IMR-90 (cell line): ENCODE measurements around the gene SLC9A9. TPM values are rescaled to one million over a fixed set of nuclear protein-coding genes. Genes with fewer than 3 reads are reported as not detected.
A peak's percentile ranks its signal among the peaks of the same experiment; 100 is the strongest.

Experiments used
- ATAC-seq: fragments of 200-7000 bp; cut with Tn5 transposase; 2 replicates; pipeline ENCODE4 v1.9.1; 2020; ENCODE audit warnings: low read depth, mild to moderate bottlenecking, moderate library complexity
- BruUV-seq: library from RNA; stranded (reverse); fragments of 400-500 nt; replicated peaks from 2 replicates; lab custom pipeline; 2021; lab: Mats Ljungman, UMichigan
- CTCF ChIA-PET: fragments of 300-600 bp; formaldehyde crosslinking; extraction: SDS; loops from one replicate; lab custom pipeline; 2021; ENCODE audit warnings: antibody characterized with exemption; lab: Yijun Ruan, JAX
- POLR2A ChIA-PET: fragments of 300-600 bp; sonication (Branson Sonifier 250); formaldehyde crosslinking; loops from one replicate; lab custom pipeline; 2022; ENCODE audit warnings: antibody characterized with exemption; ENCODE audit not compliant: unreplicated experiment; lab: Charles Lee
- DNase-seq: peaks from one replicate; pipeline ENCODE4 v3.0.0; 2013
- H2AFZ ChIP-seq: replicated peaks from 2 replicates; pipeline ENCODE3; 2013; ENCODE audit warnings: low read length, mild to moderate bottlenecking; ENCODE audit not compliant: poor library complexity
- H2AK5ac ChIP-seq: 2 replicates; pipeline ENCODE4 v1.6.1; 2013; ENCODE audit warnings: low read depth, low read length, inconsistent platforms
- H2AK9ac ChIP-seq: replicated peaks from 2 replicates; pipeline ENCODE3; 2013; ENCODE audit warnings: mild to moderate bottlenecking, low read depth, low read length, moderate library complexity; ENCODE audit not compliant: poor library complexity
- H2BK120ac ChIP-seq: 2 replicates; pipeline ENCODE4 v1.6.1; 2013; ENCODE audit warnings: low read depth, low read length, inconsistent platforms
- H2BK15ac ChIP-seq: 3 replicates; pipeline ENCODE4 v1.6.1; 2013; ENCODE audit warnings: low read depth, low read length, inconsistent platforms
- H2BK20ac ChIP-seq: 2 replicates; pipeline ENCODE4 v1.6.1; 2013; ENCODE audit warnings: low read depth, mild to moderate bottlenecking, inconsistent platforms, low read length, moderate library complexity
- H2BK5ac ChIP-seq: 2 replicates; pipeline ENCODE4 v1.6.1; 2013; ENCODE audit warnings: mild to moderate bottlenecking, low read depth, low read length, inconsistent platforms; ENCODE audit not compliant: poor library complexity, severe bottlenecking
- H3K14ac ChIP-seq: replicated peaks from 2 replicates; pipeline ENCODE4 v1.6.1; 2013; ENCODE audit warnings: low read depth, low read length, inconsistent platforms
- H3K18ac ChIP-seq: 2 replicates; pipeline ENCODE4 v1.6.1; 2013; ENCODE audit warnings: low read depth, low read length, control low read depth
- H3K23ac ChIP-seq: 2 replicates; pipeline ENCODE4 v1.6.1; 2013; ENCODE audit warnings: low read depth, low read length, inconsistent platforms
- H3K27ac ChIP-seq: 2 replicates; pipeline ENCODE4 v1.5.1; 2013; ENCODE audit warnings: mild to moderate bottlenecking, control low read depth, low read length; ENCODE audit not compliant: insufficient read depth
- H3K27me3 ChIP-seq: 2 replicates; pipeline ENCODE4 v1.6.1; 2013; ENCODE audit warnings: low read length; ENCODE audit not compliant: control insufficient read depth, insufficient read depth
- H3K36me3 ChIP-seq: 2 replicates; pipeline ENCODE4 v1.6.1; 2013; ENCODE audit warnings: low read length, mixed read lengths; ENCODE audit not compliant: control insufficient read depth, insufficient read depth
- H3K4ac ChIP-seq: 2 replicates; pipeline ENCODE4 v1.6.1; 2013; ENCODE audit warnings: low read depth, low read length, inconsistent platforms
- H3K4me1 ChIP-seq: 2 replicates; pipeline ENCODE4 v1.6.1; 2013; ENCODE audit warnings: low read length, mixed read lengths; ENCODE audit not compliant: control insufficient read depth, insufficient read depth
- H3K4me2 ChIP-seq: 2 replicates; pipeline ENCODE4 v1.6.1; 2013; ENCODE audit warnings: low read depth, mild to moderate bottlenecking, control low read depth, low read length, moderate library complexity
- H3K4me3 ChIP-seq: 2 replicates; pipeline ENCODE4 v1.5.1; 2013; ENCODE audit warnings: low read depth, mild to moderate bottlenecking, control low read depth, low read length, moderate library complexity; ENCODE audit not compliant: insufficient read depth
- H3K56ac ChIP-seq: 2 replicates; pipeline ENCODE4 v1.6.1; 2013; ENCODE audit warnings: low read length, inconsistent platforms; ENCODE audit not compliant: insufficient read depth; ENCODE audit errors: extremely low read depth
- H3K79me1 ChIP-seq, 2 experiments: 2 replicates each; pipeline ENCODE4 v1.6.1; 2013; ENCODE audit warnings: low read length in 2 of 2, inconsistent platforms in 1 of 2, low read depth in 1 of 2
- H3K9ac ChIP-seq: 2 replicates; pipeline ENCODE4 v1.6.1; 2013; ENCODE audit warnings: low read depth, low read length, control low read depth
- H3K9me1 ChIP-seq: 2 replicates; pipeline ENCODE4 v1.6.1; 2013; ENCODE audit warnings: low read length, inconsistent platforms; ENCODE audit not compliant: insufficient read depth
- H3K9me3 ChIP-seq: 2 replicates; pipeline ENCODE4 v1.6.1; 2013; ENCODE audit warnings: low read length; ENCODE audit not compliant: control insufficient read depth, insufficient read depth
- H4K20me1 ChIP-seq: 2 replicates; pipeline ENCODE4 v1.6.1; 2013; ENCODE audit warnings: low read length, inconsistent platforms; ENCODE audit not compliant: insufficient read depth
- H4K5ac ChIP-seq: 2 replicates; pipeline ENCODE4 v1.6.1; 2013; ENCODE audit warnings: mild to moderate bottlenecking, low read depth, low read length, control low read depth
- H4K8ac ChIP-seq, 2 experiments: 2 replicates each; pipeline ENCODE4 v1.6.1; 2013; ENCODE audit warnings: low read depth in 2 of 2, low read length in 2 of 2, control low read depth in 1 of 2, inconsistent platforms in 1 of 2
- H4K91ac ChIP-seq: 2 replicates; pipeline ENCODE4 v1.6.1; 2013; ENCODE audit warnings: low read depth, low read length, inconsistent platforms; ENCODE audit not compliant: insufficient read depth
- BHLHE40 ChIP-seq: fragments of 150-350 bp; IDR thresholded peaks from 2 replicates; pipeline ENCODE4 v1.6.1; 2016; ENCODE audit warnings: mild to moderate bottlenecking, low read depth, low read length
- CEBPB ChIP-seq: IDR thresholded peaks from 2 replicates; pipeline ENCODE4 v1.6.1; 2012; ENCODE audit warnings: low read depth, low read length, improper control_type of control experiment
- ELK1 ChIP-seq: fragments of 150-350 bp; IDR thresholded peaks from 2 replicates; pipeline ENCODE4 v1.6.1; 2016; ENCODE audit warnings: low read depth, mild to moderate bottlenecking, low read length, moderate library complexity, borderline replicate concordance
- MAFK ChIP-seq: IDR thresholded peaks from 2 replicates; pipeline ENCODE4 v1.6.1; 2012; ENCODE audit warnings: low read depth, low read length, improper control_type of control experiment
- MXI1 ChIP-seq: IDR thresholded peaks from 2 replicates; pipeline ENCODE4 v1.6.1; 2012; ENCODE audit warnings: low read depth, mild to moderate bottlenecking, low read length, moderate library complexity, borderline replicate concordance
- POLR2A ChIP-seq: IDR thresholded peaks from 2 replicates; pipeline ENCODE4 v1.6.1; 2012; ENCODE audit warnings: mild to moderate bottlenecking, low read depth, low read length
- RAD21 ChIP-seq: IDR thresholded peaks from 2 replicates; pipeline ENCODE4 v1.6.1; 2012; ENCODE audit warnings: low read length, improper control_type of control experiment
- RFX5 ChIP-seq: IDR thresholded peaks from 2 replicates; pipeline ENCODE4 v1.8.0; 2012; ENCODE audit warnings: low read depth, mild to moderate bottlenecking, low read length, moderate library complexity
- USF2 ChIP-seq: fragments of 150-350 bp; IDR thresholded peaks from 2 replicates; pipeline ENCODE4 v1.6.1; 2017; ENCODE audit warnings: mild to moderate bottlenecking, antibody characterized with exemption, low read length, low read depth
- WGBS, 2 experiments: methylation state at CpG; one replicate each; pipeline versions ENCODE4 v1.1.5 to v1.1.7; 2013; ENCODE audit warnings: missing lambda C conversion rate in 2 of 2; ENCODE audit not compliant: insufficient read length in 1 of 2; ENCODE audit errors: extremely low coverage in 2 of 2; 5-methylcytosine and 5-hydroxymethylcytosine counted together
- dilution Hi-C: fragments of 300-500 bp; cut with HindIII; formaldehyde crosslinking; loops from one replicate; pipeline ENCODE4 v1.14.3; 2018; ENCODE audit warnings: low sequenced_read_pairs; ENCODE audit not compliant: unreplicated experiment
- in situ Hi-C: fragments of 300-500 bp; cut with MboI; formaldehyde crosslinking; loops from 3 replicates; pipeline ENCODE4 v1.14.3; 2019; ENCODE audit warnings: low sequenced_read_pairs, inconsistent platforms, mixed read lengths
- intact Hi-C: fragments of 100-400 bp; cut with micrococcal nuclease; formaldehyde crosslinking; loops from 2 replicates; pipeline ENCODE4 v1.10.0; 2022
- polyA plus RNA-seq, 3 experiments: library from polyadenylated mRNA; depleted of rRNA; stranded (reverse); fragments of >200 nt; gene quantifications; 2 replicates each; pipeline ENCODE4 v1.2.3, GENCODE V29; 2012; ENCODE audit warnings: low replicate concordance in 1 of 3
- total RNA-seq: library from RNA; depleted of rRNA; stranded (reverse); fragments of >200 nt; gene quantifications from 2 replicates; pipeline ENCODE4 v1.2.3, GENCODE V29; 2012

The SLC9A9 gene
- total and polyA plus RNA-seq, 2 of the 4 experiments (the other 2 are of a cell fraction), result 1.4 to 2.3 TPM

GRCh38 chr3:143480344-143480743 lies 367.9 kb downstream of the SLC9A9 start:
- Histone ChIP-seq H3K27me3 (no peaks in the 10 kb centered on the region), H3K4me1 (0 out of 2 replicates have a peak, but pooled peaks cover 2% of the 10 kb centered on the region), H4K91ac (no peak overlapping the region), H3K79me1 (no peaks in the 10 kb centered on the region), H2BK5ac (no peak overlapping the region), H3K9me3 (no peaks in the 10 kb centered on the region), H3K9me1 (0 out of 2 replicates have a peak, but pooled peaks cover 3% of the 10 kb centered on the region), H2BK20ac (no peak overlapping the region), H3K4me2 (no peak overlapping the region), H3K36me3 (no peaks in the 10 kb centered on the region), H3K18ac (no peak overlapping the region), H2AK5ac (no peak overlapping the region), H3K23ac (no peak overlapping the region), H3K14ac (no peak overlapping the region), H2BK120ac (no peak overlapping the region), H2AK9ac (no peak overlapping the region), H3K9ac (no peak overlapping the region), H3K4ac (no peak overlapping the region), H2AFZ (no peak overlapping the region), H3K56ac (no peak overlapping the region), H2BK15ac (no peak overlapping the region), H3K4me3 (no peak overlapping the region), H4K5ac (no peak overlapping the region), H3K27ac (no peak overlapping the region), H4K20me1 (no peaks in the 10 kb centered on the region), H4K8ac (no peak overlapping the region)
- no peak for TF ChIP-seq CEBPB
- no peak for TF ChIP-seq ELK1
- no peak for TF ChIP-seq BHLHE40
- no peak for TF ChIP-seq MAFK
- TF ChIP-seq MXI1, result no peak
- no peak for TF ChIP-seq POLR2A
- TF ChIP-seq RFX5, result no peak
- TF ChIP-seq RAD21, result no peak
- no peak for TF ChIP-seq USF2
- CTCF ChIA-PET, result no interaction called here
- intact Hi-C loops (no loop called here), dilution Hi-C loops (no loop called here), in situ Hi-C loops (no loop called here)
- DNase-seq, result peak; percentile 35
- no TSS peak for BruUV-seq
- POLR2A ChIA-PET, result no interaction called here
- no peak for ATAC-seq
- WGBS, 2 experiments, result 20% methylated on average over 2 of the region's 5 CpGs; no CpG with 5 or more reads in 1 of the 2 experiments
